HG03175 (cell line): ENCODE measurements around the gene LYST.

Source experiments
- ATAC-seq: cut with Tn5 transposase; IDR thresholded peaks from one replicate; pipeline ENCODE4 v1.9.1; 2021; ENCODE audit warnings: mild to moderate bottlenecking, moderate library complexity; ENCODE audit not compliant: unreplicated experiment

The LYST gene

GRCh38 chr1:235725434-235725833 lies 141.3 kb downstream of the LYST start:
- ATAC-seq, result no peak

- no peak for ATAC-seq
Measured at GRCh38 chr1:235724730-235725129, 142.0 kb downstream of the LYST start.

GRCh38 chr1:235722858-235723257 lies 143.8 kb downstream of the LYST start:
- no peak for ATAC-seq

- ATAC-seq, result no peak
Measured at GRCh38 chr1:235721982-235722381, 144.7 kb downstream of the LYST start.

GRCh38 chr1:235720544-235720943 lies 146.2 kb downstream of the LYST start:
- ATAC-seq, result no peak

GRCh38 chr1:235714205-235714897 lies 152.4 kb downstream of the LYST start:
- no peak for ATAC-seq

- no peak for ATAC-seq
Measured at GRCh38 chr1:235712812-235713211, 153.9 kb downstream of the LYST start.

GRCh38 chr1:235710687-235711086 lies 156.0 kb downstream of the LYST start:
- no peak for ATAC-seq

- ATAC-seq, result no peak
Measured at GRCh38 chr1:235709018-235709417, 157.7 kb downstream of the LYST start.

GRCh38 chr1:235708390-235708962 lies 158.2 kb downstream of the LYST start:
- no peak for ATAC-seq

GRCh38 chr1:235703506-235703905 lies 163.2 kb downstream of the LYST start:
- ATAC-seq, result no peak

GRCh38 chr1:235702412-235702811 lies 164.3 kb downstream of the LYST start:
- ATAC-seq, result no peak

- ATAC-seq, result no peak
Measured at GRCh38 chr1:235697508-235697907, 169.2 kb downstream of the LYST start.

GRCh38 chr1:235689356-235689755 lies 177.3 kb downstream of the LYST start:
- no peak for ATAC-seq

GRCh38 chr1:235688096-235688495 lies 178.6 kb downstream of the LYST start:
- ATAC-seq, result no peak

GRCh38 chr1:235683653-235684052 lies 183.1 kb downstream of the LYST start:
- no peak for ATAC-seq

- no peak for ATAC-seq
Measured at GRCh38 chr1:235682216-235682615, 184.5 kb downstream of the LYST start.

- no peak for ATAC-seq
Measured at GRCh38 chr1:235679644-235680043, 187.1 kb downstream of the LYST start.

- ATAC-seq, result no peak
Measured at GRCh38 chr1:235679005-235679404, 187.7 kb downstream of the LYST start.

- no peak for ATAC-seq
Measured at GRCh38 chr1:235675152-235675890, 191.4 kb downstream of the LYST start.

GRCh38 chr1:235673981-235674380 lies 192.7 kb downstream of the LYST start:
- ATAC-seq, result no peak

- ATAC-seq, result no peak
Measured at GRCh38 chr1:235671992-235672391, 194.7 kb downstream of the LYST start.
